Inflammatory macrophage treated with lipopolysaccharide for 4 hours (primary cell): Measurements from ENCODE around the gene RENBP.

Source experiments
- DNase-seq: peaks from one replicate; pipeline ENCODE4 v3.0.0-alpha.2; 2020

Gene RENBP

GRCh38 chrX:153931748-153932147, 12.7 kb downstream of the RENBP start:
- DNase-seq, result no peak

DNA sequence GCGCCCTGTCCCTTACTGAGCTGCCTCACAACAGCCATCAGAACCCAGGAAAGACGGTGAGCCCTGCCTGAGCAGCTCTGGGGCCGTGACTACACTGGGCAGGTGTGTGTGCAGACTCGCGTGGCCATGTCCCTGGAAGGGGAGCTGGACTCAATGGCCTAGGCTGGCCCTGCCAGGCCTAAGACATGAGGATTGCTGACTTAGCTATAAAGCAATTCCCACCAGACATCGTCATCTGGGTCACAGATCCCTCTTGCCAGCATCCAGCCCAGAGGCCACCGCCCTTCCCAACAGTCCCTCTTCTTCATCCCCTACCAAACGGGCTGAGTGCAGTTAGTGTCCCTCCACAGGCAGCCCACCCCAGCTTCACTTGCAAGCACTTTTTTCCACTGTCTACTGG, 13.3 kb downstream of the RENBP start:
- DNase-seq, result no peak

- DNase-seq, result no peak
Observed at GRCh38 chrX:153930011-153930910, 14.2 kb downstream of the RENBP start.

- DNase-seq, result no peak
Observed at GRCh38 chrX:153929576-153929975, 14.9 kb downstream of the RENBP start.

- no peak for DNase-seq
Observed at GRCh38 chrX:153928846-153929245, 15.6 kb downstream of the RENBP start.

- peak; percentile 96 for DNase-seq
Observed at GRCh38 chrX:153927922-153928760, 16.3 kb downstream of the RENBP start.

DNA sequence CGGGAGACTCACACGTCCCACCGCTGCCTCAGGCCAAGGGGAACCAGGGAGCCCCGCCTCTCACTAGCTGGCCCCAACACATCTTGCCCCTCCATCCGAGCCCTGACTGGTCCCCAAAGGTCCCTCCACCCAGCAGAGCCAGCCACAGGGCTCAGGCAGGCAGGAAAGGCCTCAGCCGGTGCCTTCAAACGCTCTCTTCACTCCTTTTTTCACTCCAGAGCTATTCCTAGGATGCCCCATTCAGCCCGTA, 16.8 kb downstream of the RENBP start:
- DNase-seq, result no peak

DNA sequence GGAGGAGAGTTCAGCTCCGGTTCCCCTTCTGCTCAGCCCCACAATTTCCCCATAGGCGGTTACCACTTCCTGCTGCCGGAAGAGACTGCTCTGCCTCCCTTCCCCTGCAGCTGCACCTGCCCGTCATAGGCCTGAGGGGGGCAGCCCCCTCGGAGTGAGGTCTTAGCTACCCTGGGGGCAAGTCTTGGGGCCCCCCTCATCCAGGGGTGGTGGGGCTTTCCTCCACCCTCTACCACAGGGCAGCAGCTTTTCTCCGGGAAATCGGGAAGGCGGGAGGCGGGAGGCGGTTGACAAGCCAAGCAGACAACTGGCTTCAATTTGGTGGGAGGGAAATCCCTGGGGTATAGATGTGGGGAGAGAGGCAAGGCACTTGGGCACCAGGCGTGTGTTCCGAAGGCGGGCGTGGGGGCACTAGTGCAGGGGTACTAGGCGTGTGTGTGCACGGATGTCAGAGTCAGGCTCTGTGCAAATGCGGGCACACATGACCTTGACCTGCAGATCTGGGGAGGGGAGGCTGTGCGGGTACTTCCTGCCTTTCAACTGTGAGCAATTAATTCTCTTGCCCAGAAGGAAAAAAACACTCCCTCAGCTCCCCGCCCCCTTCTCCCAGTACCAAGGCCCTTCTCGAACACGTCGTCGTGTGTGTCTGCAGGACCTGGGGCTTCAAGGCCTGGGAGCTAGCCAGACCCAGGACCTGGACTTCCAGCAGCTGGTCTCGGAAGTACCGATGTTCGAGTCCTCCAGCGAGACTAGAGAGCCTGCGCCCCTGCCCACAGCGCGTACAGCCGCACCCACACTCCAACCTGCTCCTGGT, 17.4 kb downstream of the RENBP start:
- DNase-seq, result peak; percentile 75

- no peak for DNase-seq
Observed at GRCh38 chrX:153926552-153926857, 17.9 kb downstream of the RENBP start.

DNA sequence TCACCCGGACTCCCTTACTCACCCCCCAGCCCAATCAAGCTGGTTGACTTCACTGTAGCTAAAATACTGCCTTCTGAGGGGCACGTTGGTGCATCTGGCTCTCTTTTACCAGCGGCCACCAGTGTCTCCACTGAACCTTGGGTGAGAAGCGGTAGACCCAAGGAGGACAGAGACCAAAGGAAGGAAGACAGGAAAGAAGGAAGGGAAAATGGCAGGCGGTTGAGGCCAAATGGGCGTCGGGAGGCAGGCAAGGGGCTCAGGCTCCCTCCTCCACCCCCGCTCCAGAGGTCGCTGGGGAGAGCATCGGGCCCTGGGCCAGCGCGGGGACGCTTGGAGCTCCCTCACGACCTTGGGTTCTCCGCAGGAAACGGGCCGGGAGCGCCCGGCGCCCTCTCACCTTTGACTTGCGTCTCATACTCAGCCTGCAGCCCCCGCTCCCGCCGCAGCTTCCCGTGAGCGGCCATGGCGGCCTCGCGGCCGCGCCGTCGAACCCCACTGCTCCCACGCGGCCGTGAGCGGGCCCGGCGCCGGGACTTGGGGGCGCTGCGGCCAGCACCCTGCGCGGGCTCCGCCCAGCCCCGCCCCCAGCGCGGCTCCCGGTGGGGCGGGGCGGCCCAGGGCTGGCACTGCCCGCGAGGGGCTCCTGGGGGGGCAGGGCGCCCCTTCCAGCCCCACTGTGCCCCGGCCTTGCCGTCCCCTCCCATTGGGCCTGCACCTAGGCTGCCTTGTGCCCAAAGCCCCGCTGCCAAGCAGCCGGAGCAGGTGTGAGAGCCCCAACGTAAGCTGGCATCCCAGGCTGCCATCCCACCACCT, 18.5 kb downstream of the RENBP start, which contains the start of gene ARHGAP4:
TSS of gene ARHGAP4 (minus strand) at position 526 of the 813 bp plus-strand sequence. CDS start at position 464, 62 bp downstream.
- no peak for DNase-seq

DNA sequence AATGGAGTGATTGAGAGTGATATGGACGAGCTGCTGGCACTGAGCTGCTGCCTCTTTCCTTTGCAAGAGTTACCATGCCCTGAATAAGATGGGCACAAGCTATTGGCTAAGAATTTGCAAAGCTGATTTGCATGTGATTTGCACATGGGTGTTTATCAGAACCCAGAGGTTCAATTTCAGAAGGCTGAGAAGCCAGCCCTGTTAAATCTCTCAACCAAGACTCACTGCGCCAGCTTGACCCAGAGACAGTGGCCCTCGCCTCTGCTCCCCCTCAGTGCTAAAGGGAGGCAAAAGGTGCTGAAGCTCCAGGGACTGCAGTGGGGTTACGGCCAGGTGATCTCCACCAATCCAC, 19.1 kb downstream of the RENBP start:
- DNase-seq, result peak; percentile 39

- peak; percentile 73 for DNase-seq
Observed at GRCh38 chrX:153924149-153924861, 20.1 kb downstream of the RENBP start.

DNA sequence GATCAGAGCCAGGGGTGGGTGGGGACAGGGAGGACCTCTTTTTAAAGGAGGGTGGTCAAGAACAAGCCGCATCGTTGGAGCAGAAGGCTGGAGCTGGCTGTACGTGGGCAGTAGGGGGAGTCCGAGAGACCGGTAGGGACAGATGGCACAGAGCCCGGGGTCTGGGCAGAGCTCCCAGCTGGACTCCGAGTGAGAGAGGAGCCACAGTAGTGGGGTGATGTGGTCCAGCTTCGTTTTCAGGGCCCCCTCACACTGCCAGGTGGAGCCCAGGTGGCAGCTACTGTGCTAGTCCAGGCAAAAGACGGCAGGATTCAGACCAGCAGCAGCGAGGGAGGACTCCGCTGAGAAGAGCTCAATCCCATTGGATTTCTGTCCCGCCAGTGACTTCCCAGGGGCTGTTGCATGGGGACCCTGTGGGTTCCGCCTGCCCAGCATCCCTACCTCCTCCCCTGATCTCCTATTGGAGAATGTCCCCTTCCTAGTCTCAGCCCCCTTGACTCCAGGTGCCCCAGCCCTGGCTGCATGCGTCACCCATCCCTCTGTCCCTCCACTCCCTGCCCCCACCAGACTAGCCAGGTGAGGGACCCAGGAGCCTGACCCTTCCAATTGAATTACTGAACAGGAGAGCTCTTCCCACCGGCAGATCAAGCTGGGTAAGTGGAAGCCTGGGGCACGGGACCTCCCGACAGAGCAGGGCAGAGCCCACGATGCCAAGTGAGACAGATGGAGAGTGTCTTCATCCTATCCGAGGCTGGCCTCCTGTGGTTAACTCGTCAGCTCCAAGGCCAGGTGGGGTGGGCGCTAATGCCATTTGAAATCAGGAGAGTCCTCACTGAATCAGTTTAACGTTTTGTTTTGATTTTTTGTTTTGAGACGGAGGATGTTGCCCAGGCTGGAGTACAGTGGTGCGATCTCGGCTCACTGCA, 21.2 kb downstream of the RENBP start:
- peak; percentile 17 for DNase-seq

- DNase-seq, result no peak
Observed at GRCh38 chrX:153921511-153922446, 22.7 kb downstream of the RENBP start.

GRCh38 chrX:153921070-153921469, 23.4 kb downstream of the RENBP start:
- DNase-seq, result no peak

GRCh38 chrX:153920546-153920945, 23.9 kb downstream of the RENBP start:
- no peak for DNase-seq

- no peak for DNase-seq
Observed at GRCh38 chrX:153919281-153919680, 25.2 kb downstream of the RENBP start.

DNA sequence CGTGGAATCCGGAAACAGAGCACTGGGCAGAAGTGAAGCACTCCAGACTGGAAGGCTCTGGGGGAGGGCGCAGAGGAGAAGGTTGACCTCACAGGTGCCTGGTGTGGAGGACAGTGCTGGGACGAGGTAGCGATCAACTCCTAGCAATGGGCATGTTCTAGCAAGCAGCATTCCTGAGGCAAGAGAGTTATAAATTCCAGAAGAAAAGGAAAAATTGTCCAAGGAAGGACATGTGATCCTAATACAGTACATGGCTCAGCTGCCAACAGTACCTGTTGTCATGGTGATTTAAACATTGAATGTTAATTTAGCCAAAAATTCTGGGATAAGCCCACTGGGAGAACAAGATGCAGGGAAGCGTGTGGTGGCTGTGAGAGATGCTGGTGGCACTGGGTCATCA, 26.6 kb downstream of the RENBP start:
- DNase-seq, result no peak

GRCh38 chrX:153913701-153914100, 30.7 kb downstream of the RENBP start:
- DNase-seq, result no peak

DNA sequence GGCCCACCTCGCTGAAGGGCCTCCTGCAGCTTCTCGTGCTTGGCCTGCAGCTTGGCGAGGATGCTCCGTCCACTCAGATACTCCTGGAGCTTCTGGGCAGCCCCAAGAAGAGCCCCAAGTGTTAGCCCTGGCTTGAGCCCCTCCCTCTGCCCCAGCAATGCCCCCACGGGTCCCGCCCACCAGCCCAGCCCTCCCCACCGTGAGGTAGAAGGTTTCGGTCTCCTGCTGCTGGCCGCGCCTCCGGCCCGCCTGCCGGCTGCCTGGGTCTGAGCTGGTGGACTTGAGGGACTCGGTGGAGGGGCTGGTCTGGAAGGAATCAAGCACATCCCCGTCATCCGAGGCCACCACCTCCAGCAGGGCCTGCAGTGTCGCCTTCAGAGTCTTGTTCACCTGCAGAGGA, 31.2 kb downstream of the RENBP start:
- no peak for DNase-seq
